ENCODE results near the gene SCFD2. TPM values are rescaled to one million over a fixed set of nuclear protein-coding genes. Genes with fewer than 3 reads are reported as not detected.

SCFD2 gene
- total and polyA plus RNA-seq, 2 of the 8 experiments (the other 6 are each of a cell fraction or from before 2014, with no cell fraction given): 6.2 to 10.2 TPM

DNA sequence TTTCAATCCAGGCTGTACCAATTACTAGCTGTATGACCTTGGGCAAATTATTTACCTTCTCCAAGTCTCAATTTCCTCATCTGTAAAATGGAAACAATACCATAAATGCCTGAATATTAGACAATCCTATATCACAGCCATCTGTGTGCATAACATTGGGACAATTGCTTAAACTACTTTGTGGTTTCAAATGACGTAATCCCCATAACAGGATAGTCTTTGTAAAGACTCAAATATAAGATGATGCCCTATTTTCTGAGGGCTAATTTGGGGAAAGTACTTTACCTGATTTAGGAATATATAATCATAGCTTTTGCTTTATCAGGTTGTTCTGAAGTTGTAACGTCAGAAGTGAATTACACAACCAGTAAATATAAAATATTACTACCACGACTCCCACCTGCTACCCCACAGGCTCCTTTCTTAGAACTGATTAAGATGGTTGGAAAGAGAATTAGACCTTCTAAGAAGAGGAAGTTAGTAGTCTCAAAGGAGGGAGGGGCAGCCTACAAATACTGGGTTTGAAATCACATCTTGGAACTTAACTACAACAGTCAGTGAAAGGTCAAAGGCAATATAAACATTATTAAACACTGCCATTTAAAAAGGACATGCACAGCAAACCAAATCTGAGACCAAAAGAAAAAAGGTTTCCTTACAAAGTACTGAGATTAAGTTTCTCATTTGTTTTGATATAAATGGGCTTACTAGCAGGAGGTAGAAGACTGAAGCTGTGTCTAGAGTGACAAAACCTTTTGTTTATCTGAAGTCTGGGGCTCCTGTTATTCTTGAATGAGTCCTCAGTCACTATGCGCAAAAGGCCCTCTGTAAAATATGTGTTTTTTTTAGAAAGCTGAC lies 215.0 kb downstream of the SCFD2 start (continued):
- TF ChIP-seq, protein P1, sequence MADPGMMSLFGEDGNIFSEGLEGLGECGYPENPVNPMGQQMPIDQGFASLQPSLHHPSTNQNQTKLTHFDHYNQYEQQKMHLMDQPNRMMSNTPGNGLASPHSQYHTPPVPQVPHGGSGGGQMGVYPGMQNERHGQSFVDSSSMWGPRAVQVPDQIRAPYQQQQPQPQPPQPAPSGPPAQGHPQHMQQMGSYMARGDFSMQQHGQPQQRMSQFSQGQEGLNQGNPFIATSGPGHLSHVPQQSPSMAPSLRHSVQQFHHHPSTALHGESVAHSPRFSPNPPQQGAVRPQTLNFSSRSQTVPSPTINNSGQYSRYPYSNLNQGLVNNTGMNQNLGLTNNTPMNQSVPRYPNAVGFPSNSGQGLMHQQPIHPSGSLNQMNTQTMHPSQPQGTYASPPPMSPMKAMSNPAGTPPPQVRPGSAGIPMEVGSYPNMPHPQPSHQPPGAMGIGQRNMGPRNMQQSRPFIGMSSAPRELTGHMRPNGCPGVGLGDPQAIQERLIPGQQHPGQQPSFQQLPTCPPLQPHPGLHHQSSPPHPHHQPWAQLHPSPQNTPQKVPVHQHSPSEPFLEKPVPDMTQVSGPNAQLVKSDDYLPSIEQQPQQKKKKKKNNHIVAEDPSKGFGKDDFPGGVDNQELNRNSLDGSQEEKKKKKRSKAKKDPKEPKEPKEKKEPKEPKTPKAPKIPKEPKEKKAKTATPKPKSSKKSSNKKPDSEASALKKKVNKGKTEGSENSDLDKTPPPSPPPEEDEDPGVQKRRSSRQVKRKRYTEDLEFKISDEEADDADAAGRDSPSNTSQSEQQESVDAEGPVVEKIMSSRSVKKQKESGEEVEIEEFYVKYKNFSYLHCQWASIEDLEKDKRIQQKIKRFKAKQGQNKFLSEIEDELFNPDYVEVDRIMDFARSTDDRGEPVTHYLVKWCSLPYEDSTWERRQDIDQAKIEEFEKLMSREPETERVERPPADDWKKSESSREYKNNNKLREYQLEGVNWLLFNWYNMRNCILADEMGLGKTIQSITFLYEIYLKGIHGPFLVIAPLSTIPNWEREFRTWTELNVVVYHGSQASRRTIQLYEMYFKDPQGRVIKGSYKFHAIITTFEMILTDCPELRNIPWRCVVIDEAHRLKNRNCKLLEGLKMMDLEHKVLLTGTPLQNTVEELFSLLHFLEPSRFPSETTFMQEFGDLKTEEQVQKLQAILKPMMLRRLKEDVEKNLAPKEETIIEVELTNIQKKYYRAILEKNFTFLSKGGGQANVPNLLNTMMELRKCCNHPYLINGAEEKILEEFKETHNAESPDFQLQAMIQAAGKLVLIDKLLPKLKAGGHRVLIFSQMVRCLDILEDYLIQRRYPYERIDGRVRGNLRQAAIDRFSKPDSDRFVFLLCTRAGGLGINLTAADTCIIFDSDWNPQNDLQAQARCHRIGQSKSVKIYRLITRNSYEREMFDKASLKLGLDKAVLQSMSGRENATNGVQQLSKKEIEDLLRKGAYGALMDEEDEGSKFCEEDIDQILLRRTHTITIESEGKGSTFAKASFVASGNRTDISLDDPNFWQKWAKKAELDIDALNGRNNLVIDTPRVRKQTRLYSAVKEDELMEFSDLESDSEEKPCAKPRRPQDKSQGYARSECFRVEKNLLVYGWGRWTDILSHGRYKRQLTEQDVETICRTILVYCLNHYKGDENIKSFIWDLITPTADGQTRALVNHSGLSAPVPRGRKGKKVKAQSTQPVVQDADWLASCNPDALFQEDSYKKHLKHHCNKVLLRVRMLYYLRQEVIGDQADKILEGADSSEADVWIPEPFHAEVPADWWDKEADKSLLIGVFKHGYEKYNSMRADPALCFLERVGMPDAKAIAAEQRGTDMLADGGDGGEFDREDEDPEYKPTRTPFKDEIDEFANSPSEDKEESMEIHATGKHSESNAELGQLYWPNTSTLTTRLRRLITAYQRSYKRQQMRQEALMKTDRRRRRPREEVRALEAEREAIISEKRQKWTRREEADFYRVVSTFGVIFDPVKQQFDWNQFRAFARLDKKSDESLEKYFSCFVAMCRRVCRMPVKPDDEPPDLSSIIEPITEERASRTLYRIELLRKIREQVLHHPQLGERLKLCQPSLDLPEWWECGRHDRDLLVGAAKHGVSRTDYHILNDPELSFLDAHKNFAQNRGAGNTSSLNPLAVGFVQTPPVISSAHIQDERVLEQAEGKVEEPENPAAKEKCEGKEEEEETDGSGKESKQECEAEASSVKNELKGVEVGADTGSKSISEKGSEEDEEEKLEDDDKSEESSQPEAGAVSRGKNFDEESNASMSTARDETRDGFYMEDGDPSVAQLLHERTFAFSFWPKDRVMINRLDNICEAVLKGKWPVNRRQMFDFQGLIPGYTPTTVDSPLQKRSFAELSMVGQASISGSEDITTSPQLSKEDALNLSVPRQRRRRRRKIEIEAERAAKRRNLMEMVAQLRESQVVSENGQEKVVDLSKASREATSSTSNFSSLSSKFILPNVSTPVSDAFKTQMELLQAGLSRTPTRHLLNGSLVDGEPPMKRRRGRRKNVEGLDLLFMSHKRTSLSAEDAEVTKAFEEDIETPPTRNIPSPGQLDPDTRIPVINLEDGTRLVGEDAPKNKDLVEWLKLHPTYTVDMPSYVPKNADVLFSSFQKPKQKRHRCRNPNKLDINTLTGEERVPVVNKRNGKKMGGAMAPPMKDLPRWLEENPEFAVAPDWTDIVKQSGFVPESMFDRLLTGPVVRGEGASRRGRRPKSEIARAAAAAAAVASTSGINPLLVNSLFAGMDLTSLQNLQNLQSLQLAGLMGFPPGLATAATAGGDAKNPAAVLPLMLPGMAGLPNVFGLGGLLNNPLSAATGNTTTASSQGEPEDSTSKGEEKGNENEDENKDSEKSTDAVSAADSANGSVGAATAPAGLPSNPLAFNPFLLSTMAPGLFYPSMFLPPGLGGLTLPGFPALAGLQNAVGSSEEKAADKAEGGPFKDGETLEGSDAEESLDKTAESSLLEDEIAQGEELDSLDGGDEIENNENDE (IDR thresholded peaks at IDR 0.05; ENCODE audit: insufficient replicate concordance, low read length): no peak
- no peak for TF ChIP-seq RNF2 (IDR thresholded peaks at IDR 0.05; ENCODE audit: borderline replicate concordance, low read depth, low read length, missing control alignments, poor library complexity, severe bottlenecking)
- TF ChIP-seq MAX (IDR thresholded peaks at IDR 0.05): no peak
- no peak for TF ChIP-seq EZH2 (IDR thresholded peaks at IDR 0.05; ENCODE audit: low read depth, low read length, severe bottlenecking)
- TF ChIP-seq GTF2F1 (IDR thresholded peaks at IDR 0.05; ENCODE audit: borderline replicate concordance, low read depth, low read length): no peak
- TF ChIP-seq PHF8 (conservative IDR thresholded peaks at IDR 0.05; ENCODE audit: low read depth, low read length): no peak
- no peak for TF ChIP-seq KDM4A (IDR thresholded peaks at IDR 0.05; ENCODE audit: low read depth, low read length, severe bottlenecking)
- no peak for TF ChIP-seq POLR2AphosphoS5 (IDR thresholded peaks at IDR 0.05; ENCODE audit: low read depth, low read length)

Data from H1 (cell line).